GM23338 (cell line): ENCODE results near the gene DCAKD.

ENCODE experiments used
- CREB1 ChIP-seq: fragments of 250-450 bp; sonication (Bioruptor Pico); IDR thresholded peaks from 2 replicates; pipeline ENCODE4 v1.5.0; 2020; ENCODE audit warnings: low read depth, mild to moderate bottlenecking, moderate library complexity
- EZH2 ChIP-seq: fragments of 200-600 bp; sonication (generic); IDR thresholded peaks from one replicate; pipeline ENCODE4 v1.8.0; 2017; ENCODE audit warnings: antibody characterized with exemption, mild to moderate bottlenecking, low read depth; ENCODE audit not compliant: unreplicated experiment
- EZH2phosphoT487 ChIP-seq: fragments of 200-600 bp; sonication (generic); IDR thresholded peaks from one replicate; pipeline ENCODE4 v1.8.1; 2018; ENCODE audit warnings: antibody characterized with exemption; ENCODE audit not compliant: unreplicated experiment
- JUNB ChIP-seq: IDR thresholded peaks from one replicate; pipeline ENCODE4 v1.6.1; 2016; ENCODE audit warnings: antibody characterized with exemption; ENCODE audit not compliant: unreplicated experiment
- ZNF114 ChIP-seq: fragments of 250-450 bp; sonication (Bioruptor Pico); IDR thresholded peaks from 2 replicates; pipeline ENCODE4 v1.5.0; 2020; ENCODE audit warnings: mild to moderate bottlenecking, moderate library complexity
- TF ChIP-seq, protein P1 (sequence below), 2 experiments: fragments of 200-600 bp in 1 of 2; sonication (generic) in 1 of 2; conservative IDR thresholded peaks; 2 replicates each; pipeline versions ENCODE4 v1.5.1 to v1.6.1; 2016 to 2017; ENCODE audit warnings: antibody characterized with exemption in 2 of 2, low read depth in 2 of 2, mild to moderate bottlenecking in 2 of 2, moderate library complexity in 1 of 2
- TF ChIP-seq, protein P2 (sequence below): IDR thresholded peaks from 2 replicates; pipeline ENCODE4 v1.6.1; 2016; ENCODE audit warnings: antibody characterized with exemption

DNA sequence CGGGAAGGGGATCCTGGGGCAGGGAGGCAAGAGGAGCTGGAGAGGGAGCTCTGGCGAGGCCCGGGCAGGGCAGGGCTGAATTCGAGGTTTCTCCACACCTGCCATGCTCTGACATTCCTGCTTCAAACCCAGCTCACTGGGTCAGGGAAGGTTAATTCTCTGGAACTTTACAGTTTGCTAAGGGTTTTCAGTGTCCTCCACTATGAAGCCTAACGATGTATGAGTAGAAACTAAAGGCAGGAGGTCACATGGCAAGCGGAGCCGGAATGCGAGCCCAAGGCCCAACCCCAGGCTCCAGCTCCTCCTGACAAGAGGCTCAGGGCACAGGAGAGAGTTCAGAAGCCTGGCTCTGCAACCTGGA, 29.2 kb downstream of the DCAKD start:
- TF ChIP-seq, protein P1, sequence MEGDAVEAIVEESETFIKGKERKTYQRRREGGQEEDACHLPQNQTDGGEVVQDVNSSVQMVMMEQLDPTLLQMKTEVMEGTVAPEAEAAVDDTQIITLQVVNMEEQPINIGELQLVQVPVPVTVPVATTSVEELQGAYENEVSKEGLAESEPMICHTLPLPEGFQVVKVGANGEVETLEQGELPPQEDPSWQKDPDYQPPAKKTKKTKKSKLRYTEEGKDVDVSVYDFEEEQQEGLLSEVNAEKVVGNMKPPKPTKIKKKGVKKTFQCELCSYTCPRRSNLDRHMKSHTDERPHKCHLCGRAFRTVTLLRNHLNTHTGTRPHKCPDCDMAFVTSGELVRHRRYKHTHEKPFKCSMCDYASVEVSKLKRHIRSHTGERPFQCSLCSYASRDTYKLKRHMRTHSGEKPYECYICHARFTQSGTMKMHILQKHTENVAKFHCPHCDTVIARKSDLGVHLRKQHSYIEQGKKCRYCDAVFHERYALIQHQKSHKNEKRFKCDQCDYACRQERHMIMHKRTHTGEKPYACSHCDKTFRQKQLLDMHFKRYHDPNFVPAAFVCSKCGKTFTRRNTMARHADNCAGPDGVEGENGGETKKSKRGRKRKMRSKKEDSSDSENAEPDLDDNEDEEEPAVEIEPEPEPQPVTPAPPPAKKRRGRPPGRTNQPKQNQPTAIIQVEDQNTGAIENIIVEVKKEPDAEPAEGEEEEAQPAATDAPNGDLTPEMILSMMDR (conservative IDR thresholded peaks at IDR 0.05; ENCODE audit: low read depth in 2 of 2), result no peak; a peak in 1 of 4 replicates
- TF ChIP-seq EZH2 (no peak), EZH2phosphoT487 (no peak), JUNB (no peak), CREB1 (CRISPR knock-in tag) (no peak), ZNF114 (no peak)
- TF ChIP-seq, protein P2, sequence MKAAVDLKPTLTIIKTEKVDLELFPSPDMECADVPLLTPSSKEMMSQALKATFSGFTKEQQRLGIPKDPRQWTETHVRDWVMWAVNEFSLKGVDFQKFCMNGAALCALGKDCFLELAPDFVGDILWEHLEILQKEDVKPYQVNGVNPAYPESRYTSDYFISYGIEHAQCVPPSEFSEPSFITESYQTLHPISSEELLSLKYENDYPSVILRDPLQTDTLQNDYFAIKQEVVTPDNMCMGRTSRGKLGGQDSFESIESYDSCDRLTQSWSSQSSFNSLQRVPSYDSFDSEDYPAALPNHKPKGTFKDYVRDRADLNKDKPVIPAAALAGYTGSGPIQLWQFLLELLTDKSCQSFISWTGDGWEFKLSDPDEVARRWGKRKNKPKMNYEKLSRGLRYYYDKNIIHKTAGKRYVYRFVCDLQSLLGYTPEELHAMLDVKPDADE, result no peak
